ENCODE data around the gene UBE2M. TPM values are rescaled to one million over a fixed set of nuclear protein-coding genes. Genes with fewer than 3 reads are reported as not detected.

UBE2M gene
- total RNA-seq, 1 experiment from 2014 or later = 127 TPM

GRCh38 chr19:58519355-58520256 is 38.8 kb downstream of the UBE2M start, which contains the start of gene ZBTB45:
Gene ZBTB45, minus strand, starts transcription at chr19:58519810. Its CDS starts 2,137 bp downstream, at chr19:58517673.
- H3K9me3 Mint-ChIP-seq = peaks cover 0 to 3% of the 10 kb centered on the region in 2 experiments; a peak in 1 of 5 replicates
- DNase-seq = peak; percentile 95

More at GRCh38 chr19:58519355-58520256, 38.8 kb downstream of the UBE2M start, which contains the start of gene ZBTB45:
- H3K23ac ChIP-seq (ENCODE audit: insufficient read length, low read depth, low read length) = no peak within 1 kb of the TSS
- no peak within 1 kb of the TSS for H2BK12ac ChIP-seq (ENCODE audit: insufficient read length, low read depth, low read length)
- peak within 1 kb of the TSS; percentile 85 for H3K4me2 ChIP-seq (ENCODE audit: insufficient read depth, insufficient read length, low read length)
- H2BK15ac ChIP-seq (ENCODE audit: low read depth, low read length) = no peak within 1 kb of the TSS
- H4K5ac ChIP-seq (ENCODE audit: insufficient read length, low read depth, low read length) = peak within 1 kb of the TSS; percentile 19
- peak within 1 kb of the TSS; percentile 96 for H3K14ac ChIP-seq (ENCODE audit: insufficient read depth, low read length)
- TF ChIP-seq CTCF (conservative IDR thresholded peaks at IDR 0.05) = peak; percentile 68
- Mint-ChIP-seq H3K27me3 (ENCODE audit: low read depth) (no peaks in the 10 kb centered on the region), H3K4me3 (peak within 1 kb of the TSS; percentile 91 to 96), H3K27ac (peak within 1 kb of the TSS; percentile 75 to 100 (median 99)), H3K4me1 (peaks cover 46 to 48% of the 10 kb centered on the region in 2 experiments), H3K36me3 (ENCODE audit: insufficient read depth in 1 of 3, low read depth in 3 of 3) (peaks cover 9 to 19% (median 13%) of the 10 kb centered on the region in 3 experiments)
- H3K27me3 ChIP-seq (ENCODE audit: insufficient read depth, low read length) = no peaks in the 10 kb centered on the region
- no peaks in the 10 kb centered on the region; the same call in 1 of the 2 replicates for H3K4me1 ChIP-seq (ENCODE audit: insufficient read depth, low read length)
- no peak within 1 kb of the TSS for H2BK120ac ChIP-seq (ENCODE audit: low read depth, low read length, poor library complexity, severe bottlenecking)
- H3K79me2 ChIP-seq (ENCODE audit: insufficient read depth, low read length) = peaks cover 2% of the 10 kb centered on the region; the same call in 1 of the 2 replicates
- H2AFZ ChIP-seq (ENCODE audit: low read length) = no peak within 1 kb of the TSS
- no peak within 1 kb of the TSS for H4K8ac ChIP-seq (replicated peaks; ENCODE audit: insufficient read length, low read depth, low read length)
- no peaks in the 10 kb centered on the region for H3K79me1 ChIP-seq (ENCODE audit: insufficient read depth, low read depth, low read length, poor library complexity, severe bottlenecking)
- H3K27ac ChIP-seq (ENCODE audit: insufficient read length, low read depth, low read length) = peak within 1 kb of the TSS; percentile 69
- peak within 1 kb of the TSS; percentile 95 for H3K18ac ChIP-seq (ENCODE audit: insufficient read length, low read depth, low read length)
- H3K9ac ChIP-seq (ENCODE audit: extremely low read depth, insufficient read length, low read length) = peak within 1 kb of the TSS; percentile 96
- no peaks in the 10 kb centered on the region for H3K9me3 ChIP-seq (ENCODE audit: control insufficient read depth, low read depth, low read length)
- no peak within 1 kb of the TSS for H4K91ac ChIP-seq (ENCODE audit: insufficient read length, low read depth, low read length)
- H3K56ac ChIP-seq (ENCODE audit: insufficient read length, low read depth, low read length) = no peak within 1 kb of the TSS
- H2BK20ac ChIP-seq (ENCODE audit: low read depth, low read length, poor library complexity, severe bottlenecking) = no peak within 1 kb of the TSS
- no CpG with 5 or more reads among the region's 87 CpGs for WGBS (ENCODE audit: extremely low coverage, insufficient read length, low lambda C conversion rate)
- no peak within 1 kb of the TSS; the same call in 1 of the 2 replicates for H3K4ac ChIP-seq (ENCODE audit: low read depth, low read length)
- no peak within 1 kb of the TSS for H2AK5ac ChIP-seq (ENCODE audit: insufficient read length, low read length)
- no peak within 1 kb of the TSS for H3T11ph ChIP-seq (ENCODE audit: low read length)
- H4K20me1 ChIP-seq (ENCODE audit: control insufficient read depth, insufficient read depth, insufficient read length) = no peaks in the 10 kb centered on the region
- H3K23me2 ChIP-seq (ENCODE audit: insufficient read length, low read depth, low read length, poor library complexity, severe bottlenecking) = peaks cover 20% of the 10 kb centered on the region
- no peak within 1 kb of the TSS for H2BK5ac ChIP-seq (ENCODE audit: insufficient read length, low read length)

Data from H9 (cell line).